ENCODE measurements around the gene ACACB. TPM values are rescaled to one million over a fixed set of nuclear protein-coding genes. Genes with fewer than 3 reads are reported as not detected.
A peak's percentile ranks its signal among the peaks of the same experiment; 100 is the strongest.

The ACACB gene
- total and polyA plus RNA-seq, 7 experiments from 2014 or later, result 3.8 to 58.3 (median 30.9) TPM

DNA sequence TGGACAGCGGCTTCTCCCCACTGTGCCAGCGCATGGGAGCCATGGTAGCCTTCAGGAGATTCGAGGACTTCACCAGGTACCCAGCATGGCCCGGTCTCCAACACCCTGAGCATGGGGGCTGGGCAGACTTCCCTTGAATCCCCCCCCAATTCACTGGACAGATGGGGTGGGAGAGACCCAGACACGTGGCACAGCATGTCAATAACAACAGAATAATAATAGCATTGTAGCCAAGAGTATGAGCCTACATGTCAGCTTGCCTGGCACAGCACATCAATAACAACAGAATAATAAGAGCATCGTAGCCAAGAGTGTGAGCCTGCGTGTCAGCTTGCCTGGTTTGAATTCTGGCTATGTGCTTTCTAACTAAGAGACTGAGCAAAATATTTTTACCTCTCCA is 116.3 kb downstream of the ACACB start:
- DNase-seq, result no peak
- POLR2A ChIA-PET, result no interaction called here
- no peak overlapping the region for H3K4me3 ChIP-seq (ENCODE audit: low read length)
- ATAC-seq, result no peak
- H3K9me3 ChIP-seq (ENCODE audit: control insufficient read depth in 2 of 3, low read length in 3 of 3), result no peaks in the 10 kb centered on the region
- H3K36me3 Mint-ChIP-seq, result peaks cover 0 to 73% (median 17%) of the 10 kb centered on the region in 5 donors
- no peaks in the 10 kb centered on the region for H3K4me1 ChIP-seq (ENCODE audit: control insufficient read depth in 2 of 2, insufficient read depth in 2 of 2, low read length in 2 of 2)
- H3K27me3 ChIP-seq (ENCODE audit: control insufficient read depth in 2 of 2, insufficient read depth in 2 of 2, low read length in 2 of 2), result no peaks in the 10 kb centered on the region
- H3K27me3 Mint-ChIP-seq, result no peaks in the 10 kb centered on the region
- H3K9me3 Mint-ChIP-seq, result no peaks in the 10 kb centered on the region
- no peak overlapping the region for H3K4me3 Mint-ChIP-seq
- intact Hi-C loops (cut with micrococcal nuclease), result no loop called here
- peaks cover 0 to 69% (median 4%) of the 10 kb centered on the region in 3 experiments for H3K36me3 ChIP-seq (ENCODE audit: control insufficient read depth in 2 of 3, insufficient read depth in 3 of 3, low read length in 3 of 3)
- CTCF ChIA-PET, result interaction anchor here (0.5 kb wide), 1 partner anchor 41 kb away, joined by 3 read pairs; no protein-coding TSS in a partner anchor
- H3K27ac Mint-ChIP-seq, result no peak overlapping the region
- no peak overlapping the region for H3K27ac ChIP-seq (ENCODE audit: low read depth, low read length)
- no peaks in the 10 kb centered on the region for H3K4me1 Mint-ChIP-seq

DNA sequence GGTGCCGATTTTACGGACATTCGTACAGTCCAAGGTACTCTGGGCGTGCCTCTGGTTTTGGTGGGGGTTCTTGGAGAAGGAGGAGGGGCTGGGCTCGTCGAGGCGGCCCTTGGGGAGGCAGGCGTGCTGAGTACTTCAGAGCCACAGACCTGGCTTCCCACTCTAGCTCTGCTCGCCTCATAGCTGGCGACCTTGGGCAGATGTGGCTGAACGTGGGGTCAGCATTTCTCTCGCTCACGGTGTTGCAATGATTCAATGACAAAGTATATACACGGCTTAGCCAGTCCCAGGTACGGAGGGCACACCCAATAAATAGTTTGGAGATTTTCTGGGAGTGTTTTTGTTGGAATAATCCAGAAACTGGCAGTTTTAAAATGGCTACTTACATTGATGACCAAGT is 117.6 kb downstream of the ACACB start:
- POLR2A ChIA-PET, result no interaction called here
- DNase-seq (no peak), ATAC-seq (no peak)
- H3K27ac Mint-ChIP-seq, result no peak overlapping the region
- intact Hi-C loops (cut with micrococcal nuclease), result no loop called here
- H3K36me3 Mint-ChIP-seq, result peaks cover 0 to 78% (median 22%) of the 10 kb centered on the region in 5 donors
- H3K27me3 Mint-ChIP-seq, result no peaks in the 10 kb centered on the region
- H3K4me1 Mint-ChIP-seq, result peaks cover 0 to 1% (median 0%) of the 10 kb centered on the region in 7 donors
- no peaks in the 10 kb centered on the region for H3K9me3 Mint-ChIP-seq
- CTCF ChIA-PET, result no interaction called here
- peaks cover 0 to 69% (median 4%) of the 10 kb centered on the region in 3 experiments for H3K36me3 ChIP-seq (ENCODE audit: control insufficient read depth in 2 of 3, insufficient read depth in 3 of 3, low read length in 3 of 3)
- H3K9me3 ChIP-seq (ENCODE audit: control insufficient read depth in 2 of 3, low read length in 3 of 3), result no peaks in the 10 kb centered on the region
- no peak overlapping the region for H3K27ac ChIP-seq (ENCODE audit: low read depth, low read length)
- no peak overlapping the region for H3K4me3 Mint-ChIP-seq
- H3K27me3 ChIP-seq (ENCODE audit: control insufficient read depth in 2 of 2, insufficient read depth in 2 of 2, low read length in 2 of 2), result no peaks in the 10 kb centered on the region
- no peak overlapping the region for H3K4me3 ChIP-seq (ENCODE audit: low read length)
- H3K4me1 ChIP-seq (ENCODE audit: control insufficient read depth in 2 of 2, insufficient read depth in 2 of 2, low read length in 2 of 2), result no peaks in the 10 kb centered on the region

DNA sequence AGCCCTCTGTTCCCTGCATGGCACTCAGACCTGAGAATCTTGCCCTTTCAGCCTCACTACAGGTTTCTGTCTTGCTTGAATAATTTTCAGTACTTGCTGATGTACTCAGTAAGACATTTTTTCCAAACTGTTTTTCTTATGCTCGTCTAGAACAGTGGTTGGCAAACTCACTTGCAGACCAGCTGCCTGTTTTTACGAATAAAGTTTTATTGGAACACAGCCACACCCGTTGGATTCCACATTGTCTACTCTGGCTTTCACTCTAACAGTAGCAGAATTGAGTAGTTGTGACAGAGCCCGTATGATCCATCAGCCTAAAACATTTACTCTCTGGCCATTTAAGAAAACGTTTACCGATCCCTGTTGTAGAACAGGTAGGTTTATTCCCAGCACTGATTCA is 119.9 kb downstream of the ACACB start:
- Mint-ChIP-seq H3K4me1 (peaks cover 0 to 4% (median 0%) of the 10 kb centered on the region in 7 donors), H3K9me3 (no peaks in the 10 kb centered on the region), H3K4me3 (no peak overlapping the region), H3K36me3 (peaks cover 0 to 82% (median 32%) of the 10 kb centered on the region in 5 donors), H3K27ac (peak overlapping the region in 2 of 9 donors; percentile 10 to 27), H3K27me3 (no peaks in the 10 kb centered on the region)
- no peaks in the 10 kb centered on the region for H3K27me3 ChIP-seq (ENCODE audit: control insufficient read depth in 2 of 2, insufficient read depth in 2 of 2, low read length in 2 of 2)
- H3K36me3 ChIP-seq (ENCODE audit: control insufficient read depth in 2 of 3, insufficient read depth in 3 of 3, low read length in 3 of 3), result peaks cover 0 to 73% (median 4%) of the 10 kb centered on the region in 3 experiments
- ChIA-PET CTCF (interaction anchor here (0.6 kb wide), 1 partner anchor 608 kb away, joined by 3 read pairs; no protein-coding TSS in a partner anchor), POLR2A (no interaction called here)
- no peak for ATAC-seq
- H3K9me3 ChIP-seq (ENCODE audit: control insufficient read depth in 2 of 3, low read length in 3 of 3), result no peaks in the 10 kb centered on the region
- no peak overlapping the region for H3K27ac ChIP-seq (ENCODE audit: low read depth, low read length)
- no peak overlapping the region for H3K4me3 ChIP-seq (ENCODE audit: low read length)
- intact Hi-C loops (cut with micrococcal nuclease), result no loop called here
- no peak for DNase-seq
- H3K4me1 ChIP-seq (ENCODE audit: control insufficient read depth in 2 of 2, insufficient read depth in 2 of 2, low read length in 2 of 2), result no peaks in the 10 kb centered on the region

DNA sequence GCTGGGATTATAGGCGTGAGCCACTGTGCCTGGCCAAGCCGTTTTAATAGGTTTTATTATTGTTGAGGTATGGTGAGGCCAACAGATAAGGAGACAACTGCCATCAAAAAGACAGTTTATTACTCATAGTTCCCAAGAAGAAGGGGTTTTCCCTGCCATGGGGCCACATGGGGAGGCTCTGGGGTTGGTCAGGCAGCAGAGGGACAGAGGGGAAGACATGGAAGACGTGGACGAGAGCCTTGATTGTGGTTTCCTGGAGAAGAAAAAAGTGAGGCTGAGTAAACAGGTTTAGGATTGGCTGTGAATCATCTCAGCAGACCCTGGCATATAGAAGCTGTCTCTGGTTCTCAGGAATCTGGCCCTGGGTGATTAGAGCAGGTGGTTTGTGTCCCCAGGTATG is 122.8 kb downstream of the ACACB start:
- Histone ChIP-seq H3K36me3 (ENCODE audit: control insufficient read depth in 2 of 3, insufficient read depth in 3 of 3, low read length in 3 of 3) (peaks cover 0 to 66% (median 0%) of the 10 kb centered on the region in 3 experiments), H3K9me3 (ENCODE audit: control insufficient read depth in 2 of 3, low read length in 3 of 3) (no peaks in the 10 kb centered on the region), H3K27ac (ENCODE audit: low read depth, low read length) (no peak overlapping the region), H3K27me3 (ENCODE audit: control insufficient read depth in 2 of 2, insufficient read depth in 2 of 2, low read length in 2 of 2) (no peaks in the 10 kb centered on the region), H3K4me3 (ENCODE audit: low read length) (no peak overlapping the region), H3K4me1 (ENCODE audit: control insufficient read depth in 2 of 2, insufficient read depth in 2 of 2, low read length in 2 of 2) (no peaks in the 10 kb centered on the region)
- DNase-seq (no peak), ATAC-seq (no peak)
- H3K4me1 Mint-ChIP-seq, result peaks cover 0 to 4% (median 0%) of the 10 kb centered on the region in 7 donors
- H3K4me3 Mint-ChIP-seq, result no peak overlapping the region
- H3K27ac Mint-ChIP-seq, result no peak overlapping the region
- no peaks in the 10 kb centered on the region for H3K27me3 Mint-ChIP-seq
- H3K36me3 Mint-ChIP-seq, result peaks cover 0 to 77% (median 40%) of the 10 kb centered on the region in 5 donors
- intact Hi-C loops (cut with micrococcal nuclease), result no loop called here
- H3K9me3 Mint-ChIP-seq, result no peaks in the 10 kb centered on the region
- CTCF ChIA-PET, result no interaction called here
- POLR2A ChIA-PET, result no interaction called here

DNA sequence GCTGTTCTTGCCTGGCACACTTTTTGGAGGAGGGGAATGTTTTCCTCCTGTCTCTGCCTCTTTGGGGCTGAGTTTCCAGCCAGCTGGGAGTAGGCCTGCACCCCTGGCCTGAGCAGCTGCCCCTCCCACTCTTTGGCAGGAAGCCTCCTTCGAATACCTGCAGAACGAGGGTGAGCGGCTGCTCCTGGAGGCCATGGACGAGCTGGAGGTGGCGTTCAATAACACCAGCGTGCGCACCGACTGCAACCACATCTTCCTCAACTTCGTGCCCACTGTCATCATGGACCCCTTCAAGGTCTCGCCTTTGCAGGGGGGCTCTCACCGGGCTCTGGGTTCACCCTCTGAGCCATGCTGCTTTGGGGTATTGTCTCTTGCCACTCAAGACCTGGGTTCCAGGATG is 123.3 kb downstream of the ACACB start:
- H3K9me3 ChIP-seq (ENCODE audit: control insufficient read depth in 2 of 3, low read length in 3 of 3), result no peaks in the 10 kb centered on the region
- DNase-seq, result no peak
- no peaks in the 10 kb centered on the region for H3K9me3 Mint-ChIP-seq
- intact Hi-C loops (cut with micrococcal nuclease), result no loop called here
- no peak overlapping the region for H3K27ac Mint-ChIP-seq
- no peaks in the 10 kb centered on the region for H3K27me3 ChIP-seq (ENCODE audit: control insufficient read depth in 2 of 2, insufficient read depth in 2 of 2, low read length in 2 of 2)
- no peak for ATAC-seq
- H3K36me3 ChIP-seq (ENCODE audit: control insufficient read depth in 2 of 3, insufficient read depth in 3 of 3, low read length in 3 of 3), result peaks cover 0 to 66% (median 0%) of the 10 kb centered on the region in 3 experiments
- H3K36me3 Mint-ChIP-seq, result peaks cover 0 to 74% (median 40%) of the 10 kb centered on the region in 5 donors
- peaks cover 0 to 4% (median 0%) of the 10 kb centered on the region in 7 donors for H3K4me1 Mint-ChIP-seq
- CTCF ChIA-PET, result no interaction called here
- no peak overlapping the region for H3K27ac ChIP-seq (ENCODE audit: low read depth, low read length)
- no peak overlapping the region for H3K4me3 ChIP-seq (ENCODE audit: low read length)
- H3K4me3 Mint-ChIP-seq, result no peak overlapping the region
- no peaks in the 10 kb centered on the region for H3K27me3 Mint-ChIP-seq
- no peaks in the 10 kb centered on the region for H3K4me1 ChIP-seq (ENCODE audit: control insufficient read depth in 2 of 2, insufficient read depth in 2 of 2, low read length in 2 of 2)
- POLR2A ChIA-PET, result no interaction called here

DNA sequence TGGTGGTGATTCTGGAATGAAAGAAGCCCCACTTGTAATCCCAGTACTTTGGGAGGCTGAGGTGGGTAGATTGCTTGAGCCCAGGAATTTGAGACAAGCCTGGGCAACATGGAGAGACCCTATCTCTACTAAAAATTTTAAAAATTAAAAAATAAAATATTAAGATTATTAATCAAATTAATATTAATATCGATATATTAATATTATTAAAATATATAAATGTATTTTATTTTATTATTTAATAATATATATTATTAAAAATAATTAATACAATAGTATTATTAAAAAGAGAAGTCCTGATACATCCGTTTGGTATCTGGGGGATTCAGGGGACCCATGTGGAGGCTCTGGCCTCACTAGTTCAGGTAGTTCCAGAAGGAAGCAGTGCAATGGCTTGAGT is 124.0 kb downstream of the ACACB start:
- ChIA-PET CTCF (no interaction called here), POLR2A (no interaction called here)
- Mint-ChIP-seq H3K27me3 (no peaks in the 10 kb centered on the region), H3K4me3 (no peak overlapping the region), H3K36me3 (peaks cover 0 to 72% (median 34%) of the 10 kb centered on the region in 5 donors), H3K9me3 (no peaks in the 10 kb centered on the region), H3K4me1 (peaks cover 0 to 4% (median 0%) of the 10 kb centered on the region in 7 donors), H3K27ac (no peak overlapping the region)
- no peak overlapping the region for H3K4me3 ChIP-seq (ENCODE audit: low read length)
- DNase-seq, result no peak
- no peak overlapping the region for H3K27ac ChIP-seq (ENCODE audit: low read depth, low read length)
- intact Hi-C loops (cut with micrococcal nuclease), result no loop called here
- H3K4me1 ChIP-seq (ENCODE audit: control insufficient read depth in 2 of 2, insufficient read depth in 2 of 2, low read length in 2 of 2), result no peaks in the 10 kb centered on the region
- H3K27me3 ChIP-seq (ENCODE audit: control insufficient read depth in 2 of 2, insufficient read depth in 2 of 2, low read length in 2 of 2), result no peaks in the 10 kb centered on the region
- ATAC-seq, result no peak
- H3K36me3 ChIP-seq (ENCODE audit: control insufficient read depth in 2 of 3, insufficient read depth in 3 of 3, low read length in 3 of 3), result peaks cover 0 to 61% (median 0%) of the 10 kb centered on the region in 3 experiments
- H3K9me3 ChIP-seq (ENCODE audit: control insufficient read depth in 2 of 3, low read length in 3 of 3), result no peaks in the 10 kb centered on the region

DNA sequence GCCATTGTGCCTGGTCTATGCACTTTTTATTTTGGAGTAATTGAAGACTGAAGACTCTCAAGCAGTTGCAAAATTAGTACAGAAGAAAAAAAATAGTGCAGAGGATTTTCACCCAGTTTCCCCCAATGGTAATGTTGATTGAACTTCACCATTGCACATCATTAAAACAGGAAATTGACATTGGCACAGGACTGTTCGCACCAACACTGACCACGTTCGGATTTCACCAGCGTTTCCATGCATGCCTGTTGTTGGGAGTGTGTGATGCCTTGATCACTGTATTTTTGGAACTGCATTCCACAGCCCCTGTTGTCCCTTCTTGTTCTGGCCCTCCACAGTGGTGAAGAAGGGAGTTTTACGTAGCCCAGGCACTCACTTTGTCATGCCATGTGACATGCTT is 125.5 kb downstream of the ACACB start:
- Histone ChIP-seq H3K27ac (ENCODE audit: low read depth, low read length) (no peak overlapping the region), H3K36me3 (ENCODE audit: control insufficient read depth in 2 of 3, insufficient read depth in 3 of 3, low read length in 3 of 3) (peaks cover 0 to 58% (median 0%) of the 10 kb centered on the region in 3 experiments), H3K27me3 (ENCODE audit: control insufficient read depth in 2 of 2, insufficient read depth in 2 of 2, low read length in 2 of 2) (no peaks in the 10 kb centered on the region), H3K9me3 (ENCODE audit: control insufficient read depth in 2 of 3, low read length in 3 of 3) (no peaks in the 10 kb centered on the region), H3K4me1 (ENCODE audit: control insufficient read depth in 2 of 2, insufficient read depth in 2 of 2, low read length in 2 of 2) (no peaks in the 10 kb centered on the region), H3K4me3 (ENCODE audit: low read length) (no peak overlapping the region)
- ChIA-PET POLR2A (no interaction called here), CTCF (no interaction called here)
- no peak for DNase-seq
- no peaks in the 10 kb centered on the region for H3K27me3 Mint-ChIP-seq
- no peak overlapping the region for H3K4me3 Mint-ChIP-seq
- H3K4me1 Mint-ChIP-seq, result peaks cover 0 to 4% (median 0%) of the 10 kb centered on the region in 7 donors
- no peaks in the 10 kb centered on the region for H3K9me3 Mint-ChIP-seq
- no peak overlapping the region for H3K27ac Mint-ChIP-seq
- peaks cover 0 to 75% (median 34%) of the 10 kb centered on the region in 5 donors for H3K36me3 Mint-ChIP-seq
- ATAC-seq, result no peak
- intact Hi-C loops (cut with micrococcal nuclease), result no loop called here
